ENCODE data around the gene SLC22A2. TPM values are rescaled to one million over a fixed set of nuclear protein-coding genes. Genes with fewer than 3 reads are reported as not detected.

SLC22A2 gene
- total and polyA plus RNA-seq, 2 experiments from 2014 or later = 0.94 to 1.1 TPM

GRCh38 chr6:160263196-160263939 lies 4.7 kb upstream of the SLC22A2 start (continued):
- no peak for TF ChIP-seq ZNF462 (CRISPR knock-in tag; IDR thresholded peaks at IDR 0.05)

- H3K4me3 ChIP-seq = no peak overlapping the region
- H3K36me3 ChIP-seq (ENCODE audit: insufficient read depth) = no peaks in the 10 kb centered on the region
- Mint-ChIP-seq H3K9me3 (no peaks in the 10 kb centered on the region), H3K27me3 (ENCODE audit: insufficient read depth, low read depth, poor library complexity) (peaks cover 12% of the 10 kb centered on the region), H3K27ac (no peak overlapping the region), H3K4me3 (no peak overlapping the region), H3K4me1 (peaks cover 27% of the 10 kb centered on the region), H3K36me3 (ENCODE audit: low read depth) (no peaks in the 10 kb centered on the region)
- peak; percentile 61 for DNase-seq (ENCODE audit: low spot score)
- H3K4me1 ChIP-seq (ENCODE audit: insufficient read depth) = peaks cover 16% of the 10 kb centered on the region
- H4K20me1 ChIP-seq (replicated peaks; ENCODE audit: insufficient read depth) = no peaks in the 10 kb centered on the region
- H3K79me2 ChIP-seq (replicated peaks; ENCODE audit: insufficient read depth) = no peaks in the 10 kb centered on the region
- H3K4me2 ChIP-seq = no peak overlapping the region
- H3K27ac ChIP-seq (ENCODE audit: low read depth) = no peak overlapping the region
- peak overlapping the region; percentile 53 for H2AFZ ChIP-seq
- TF ChIP-seq CTCF (conservative IDR thresholded peaks at IDR 0.05; ENCODE audit: low read depth in 2 of 2) (peak; percentile 27 to 37), ZNF462 (CRISPR knock-in tag; IDR thresholded peaks at IDR 0.05) (no peak), ETS1 (IDR thresholded peaks at IDR 0.05) (no peak)
- peak; percentile 91 for ATAC-seq
- no peaks in the 10 kb centered on the region for H3K27me3 ChIP-seq (ENCODE audit: insufficient read depth)
- H3F3A ChIP-seq (replicated peaks; ENCODE audit: low read depth) = no peaks in the 10 kb centered on the region
- H3K9me2 ChIP-seq (ENCODE audit: insufficient read depth) = peaks cover 7% of the 10 kb centered on the region; the same call in 1 of the 2 replicates
Measured at GRCh38 chr6:160261991-160262680, 3.5 kb upstream of the SLC22A2 start.

Data from GM23338 (cell line).